Stimulated activated CD8-positive, alpha-beta memory T cell treated with anti-CD3 and anti-CD28 coated beads, Interleukin-4, amount 100 ng/mL, for 1 hour (primary cell): ENCODE data around the gene CD40.

Experiments used
- DNase-seq, 2 donors: peaks; one replicate each; pipeline ENCODE4 v3.0.0-alpha.2; 2020; ENCODE audit warnings: low read depth in 2 of 2, low spot score in 1 of 2

Gene CD40

DNA sequence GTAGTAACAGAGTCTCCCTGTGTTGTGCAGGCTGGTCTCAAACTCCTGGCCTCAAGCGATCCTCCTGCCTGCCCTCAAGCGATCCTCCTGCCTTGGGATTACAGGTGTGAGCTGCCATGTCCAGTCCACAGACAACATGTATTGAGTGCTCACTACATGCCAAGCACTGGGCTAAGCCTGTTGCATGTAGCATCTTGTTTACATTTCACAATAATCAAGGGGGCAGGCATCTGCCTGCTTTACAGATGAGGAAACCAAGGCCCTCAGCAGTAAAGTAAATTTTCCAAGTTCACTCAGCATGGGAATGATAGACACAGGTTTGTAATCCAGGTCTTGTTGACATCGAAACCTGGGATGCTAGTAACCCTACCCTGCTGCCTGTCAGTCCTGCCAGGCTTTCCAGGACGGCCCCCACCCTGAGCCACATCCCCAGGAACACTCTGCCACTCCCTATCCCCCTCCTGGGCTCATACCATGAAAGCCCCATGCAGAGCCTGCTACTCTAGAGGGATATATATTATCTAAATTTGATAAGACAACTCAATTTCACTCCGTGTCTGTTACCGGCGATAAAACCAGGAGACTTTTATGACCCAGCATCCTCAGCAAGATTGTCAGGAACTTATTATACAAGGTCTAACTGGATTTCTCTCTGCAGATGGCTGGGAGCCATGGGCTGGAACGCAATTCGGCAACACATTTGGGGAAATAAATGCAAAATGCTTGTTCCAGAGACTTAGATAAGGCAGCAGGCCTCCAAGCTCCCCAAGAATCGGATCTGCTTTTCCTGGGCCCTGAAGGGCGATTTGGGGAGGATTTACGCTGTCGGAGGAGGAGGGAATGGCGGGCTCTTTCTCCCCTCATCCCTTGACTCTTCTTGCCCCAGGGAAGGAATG lies 30.4 kb downstream of the CD40 start:
- no peak for DNase-seq

DNA sequence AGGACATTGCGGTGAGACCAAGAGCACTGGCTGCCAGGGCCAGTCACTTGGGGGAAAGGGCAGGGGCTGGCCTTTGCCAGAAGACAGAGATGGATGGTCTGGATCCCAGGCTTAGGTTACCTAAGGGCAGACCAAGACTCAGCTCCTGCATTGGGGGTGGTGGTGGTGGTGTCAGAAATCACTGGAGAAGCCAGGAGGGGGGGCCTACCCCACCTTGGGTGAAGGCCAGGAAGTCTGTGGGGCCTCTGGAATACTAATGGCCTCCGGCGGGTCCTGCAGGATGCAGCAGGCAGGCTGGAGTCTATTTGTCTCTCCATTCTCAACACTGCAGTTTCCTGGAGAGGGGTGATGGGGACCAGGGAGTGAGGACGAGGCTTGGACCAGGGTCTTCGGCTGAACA lies 32.8 kb downstream of the CD40 start:
- no peak for DNase-seq

DNA sequence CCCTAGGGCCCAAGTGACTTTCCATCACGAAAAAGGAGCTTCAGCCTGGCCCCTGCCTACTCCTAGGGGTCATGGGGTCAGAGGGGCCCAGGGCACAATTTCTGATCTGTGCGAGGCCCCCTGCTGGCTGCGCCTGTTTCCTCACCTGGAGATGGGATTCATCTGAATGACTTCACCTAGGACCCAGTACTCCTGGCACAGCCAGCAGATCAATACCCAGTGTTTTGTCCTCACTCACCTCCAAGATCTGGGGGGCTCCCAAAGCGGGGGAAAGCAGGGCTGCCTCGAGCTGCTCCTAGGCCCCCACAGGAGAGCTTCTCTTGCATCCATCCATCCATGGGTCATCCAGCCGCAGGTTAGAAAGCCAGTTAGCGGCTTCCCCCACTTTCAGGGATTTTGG lies 33.8 kb downstream of the CD40 start:
- DNase-seq = no peak

DNA sequence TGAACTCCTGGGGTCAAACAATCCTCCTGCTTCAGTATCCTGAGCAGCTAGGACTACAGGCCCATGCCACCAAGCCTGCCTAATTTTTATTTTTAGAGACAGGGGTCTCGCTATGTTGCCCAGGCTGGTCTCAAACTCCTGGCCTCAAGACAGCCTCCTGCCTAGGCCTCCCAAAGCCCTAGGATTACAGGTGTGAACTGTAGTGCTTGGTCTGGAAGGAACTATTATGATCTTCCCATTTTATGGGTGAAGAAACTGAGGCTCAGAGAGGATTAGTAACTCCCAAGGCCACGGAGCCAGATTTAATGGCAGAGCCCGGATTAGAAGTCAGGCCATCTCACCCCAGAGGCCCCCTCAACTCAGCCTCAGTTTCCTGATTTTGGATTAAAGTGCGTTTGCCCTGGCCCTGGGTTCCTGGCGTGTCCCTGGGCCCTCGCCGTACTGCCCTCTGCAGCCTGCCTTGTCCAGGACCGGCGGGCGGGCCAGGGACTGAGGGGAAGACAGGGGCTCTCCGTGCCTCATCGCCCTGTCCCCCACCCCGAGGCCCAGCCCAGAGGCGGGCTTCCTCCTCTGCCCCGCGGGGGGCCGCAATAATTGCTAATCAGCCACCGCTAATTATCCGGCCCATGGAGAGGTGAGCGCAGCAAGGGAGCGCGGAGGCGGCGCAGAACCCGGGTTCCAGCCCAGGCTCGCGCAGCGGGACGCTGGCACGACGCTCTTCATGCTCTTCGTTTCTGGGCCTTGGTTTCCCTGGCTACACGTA lies 34.9 kb downstream of the CD40 start:
- no peak for DNase-seq

DNA sequence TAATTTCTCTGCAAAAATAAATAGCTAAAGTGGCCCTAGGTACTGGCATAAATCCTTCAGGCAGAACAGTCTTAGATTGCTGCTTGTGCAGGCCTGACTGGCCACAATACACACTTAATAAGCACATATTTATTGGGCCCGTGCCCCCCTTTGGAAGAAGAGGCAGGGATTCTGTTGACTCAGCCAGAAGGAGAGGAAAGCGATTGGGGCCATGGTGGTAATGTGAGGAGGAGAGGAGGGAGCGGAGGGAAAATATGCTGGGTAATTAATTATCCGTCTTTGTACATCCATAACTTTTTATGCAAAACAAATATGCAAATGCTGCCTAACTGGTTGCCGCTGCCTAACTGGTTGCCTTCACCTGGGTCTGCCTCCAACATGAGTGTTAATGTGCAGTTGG lies 36.2 kb downstream of the CD40 start:
- no peak for DNase-seq

DNA sequence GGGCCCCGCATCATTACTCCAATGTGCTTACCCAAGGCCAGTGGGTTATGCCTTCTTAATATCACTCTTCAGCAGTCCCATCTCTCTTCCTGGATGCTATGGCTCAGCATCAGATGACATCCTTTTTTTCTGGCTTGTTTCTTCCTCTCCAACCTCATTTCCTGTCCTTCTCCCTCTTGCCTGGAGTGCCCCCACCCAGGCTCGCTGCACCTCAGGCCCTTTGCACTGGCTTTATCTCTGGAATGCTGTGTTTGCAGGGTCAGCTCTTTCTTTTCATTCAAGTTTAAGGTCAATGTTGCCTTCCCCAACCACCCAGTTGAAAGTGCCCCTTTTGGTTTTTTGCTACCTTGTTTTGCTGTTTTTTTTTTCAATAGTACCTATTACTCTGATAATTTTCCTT lies 36.7 kb downstream of the CD40 start:
- DNase-seq = no peak

DNA sequence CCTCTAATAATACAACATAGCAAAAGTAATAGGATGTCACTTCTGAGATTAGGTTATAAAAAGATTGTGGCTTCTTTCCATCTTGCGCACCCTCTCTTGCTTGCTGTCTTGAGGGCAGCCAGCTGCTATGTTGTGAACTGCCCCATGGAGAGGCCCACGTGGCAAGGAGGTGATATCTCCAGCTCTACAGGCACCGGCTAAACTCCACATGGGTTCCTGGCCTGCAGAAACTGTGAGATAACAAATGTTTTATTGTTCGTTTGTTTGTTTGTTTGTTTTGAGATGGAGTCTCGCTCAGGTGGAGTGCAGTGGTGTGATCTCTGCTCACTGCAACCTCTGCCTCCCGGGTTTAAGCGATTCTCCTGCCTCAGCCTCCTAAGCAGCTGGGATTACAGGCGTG lies 38.0 kb downstream of the CD40 start:
- DNase-seq = no peak

DNA sequence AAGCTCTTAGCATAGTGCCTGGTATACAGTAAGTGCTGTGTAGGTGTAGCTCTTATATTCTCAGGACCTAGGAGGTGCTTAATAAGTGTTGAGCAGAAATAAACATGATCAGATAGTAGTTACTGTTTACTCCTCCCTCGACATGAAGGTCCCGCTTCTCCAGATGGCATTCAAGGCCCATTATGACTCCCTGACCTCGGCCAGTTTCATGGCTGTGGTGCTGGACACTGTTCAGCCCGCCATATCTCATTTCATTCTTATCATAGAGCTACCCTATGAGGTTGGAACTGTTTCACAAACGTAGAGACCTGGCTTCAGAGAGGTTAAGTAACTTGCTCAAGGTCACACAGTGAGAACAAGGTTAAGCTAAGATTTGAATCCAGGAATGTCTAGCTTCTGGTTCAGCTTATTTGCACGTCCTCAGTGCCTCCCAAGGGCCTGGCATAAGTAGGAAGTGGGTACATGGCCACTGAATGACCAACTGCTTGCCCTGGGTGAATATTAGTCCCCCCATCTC lies 39.0 kb downstream of the CD40 start:
- no peak for DNase-seq

DNA sequence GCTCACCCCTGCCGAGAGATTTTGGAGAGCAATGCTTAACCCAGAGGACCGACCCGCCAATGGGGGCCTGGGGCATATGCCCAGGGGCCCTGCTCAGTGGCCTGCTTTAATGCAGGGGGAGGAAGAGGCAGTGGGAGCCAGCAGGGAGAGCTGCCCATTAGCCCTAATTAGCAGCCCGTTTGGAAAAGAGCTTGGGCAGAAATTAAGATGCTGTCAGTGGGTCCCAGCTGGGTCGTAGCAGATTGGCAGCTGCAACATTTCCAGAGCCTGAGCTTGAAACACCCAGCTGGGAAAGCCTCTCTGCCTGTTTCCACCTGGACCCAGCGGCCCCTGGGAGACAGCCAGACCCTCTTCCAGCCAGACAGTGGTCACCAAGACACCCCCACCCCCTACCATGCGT lies 39.5 kb downstream of the CD40 start:
- no peak for DNase-seq

DNA sequence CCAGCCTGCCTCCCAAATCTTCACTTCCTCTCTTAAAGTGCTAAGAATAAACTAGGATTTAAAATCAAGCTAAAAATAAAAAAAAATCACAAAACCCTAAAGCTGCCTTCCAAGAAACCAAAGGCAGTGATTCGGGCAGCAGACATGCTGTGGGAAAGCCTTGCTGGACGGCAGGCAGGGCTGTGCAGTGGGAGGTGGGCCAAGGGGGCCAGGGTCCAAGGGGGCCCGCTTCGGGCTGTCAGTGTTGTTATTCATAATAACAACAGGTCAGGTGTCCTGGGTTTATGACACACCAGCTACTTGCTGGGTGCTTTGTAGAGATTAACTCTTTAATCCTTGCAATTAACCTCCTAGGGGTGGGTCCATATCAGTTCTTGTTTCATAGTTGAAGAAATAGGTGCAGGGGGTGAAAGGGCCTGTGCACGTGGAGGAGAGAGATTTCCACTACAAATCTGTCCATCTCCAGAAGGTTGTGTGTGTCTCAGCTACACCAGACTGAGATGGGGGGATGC lies 40.4 kb downstream of the CD40 start:
- DNase-seq = no peak

DNA sequence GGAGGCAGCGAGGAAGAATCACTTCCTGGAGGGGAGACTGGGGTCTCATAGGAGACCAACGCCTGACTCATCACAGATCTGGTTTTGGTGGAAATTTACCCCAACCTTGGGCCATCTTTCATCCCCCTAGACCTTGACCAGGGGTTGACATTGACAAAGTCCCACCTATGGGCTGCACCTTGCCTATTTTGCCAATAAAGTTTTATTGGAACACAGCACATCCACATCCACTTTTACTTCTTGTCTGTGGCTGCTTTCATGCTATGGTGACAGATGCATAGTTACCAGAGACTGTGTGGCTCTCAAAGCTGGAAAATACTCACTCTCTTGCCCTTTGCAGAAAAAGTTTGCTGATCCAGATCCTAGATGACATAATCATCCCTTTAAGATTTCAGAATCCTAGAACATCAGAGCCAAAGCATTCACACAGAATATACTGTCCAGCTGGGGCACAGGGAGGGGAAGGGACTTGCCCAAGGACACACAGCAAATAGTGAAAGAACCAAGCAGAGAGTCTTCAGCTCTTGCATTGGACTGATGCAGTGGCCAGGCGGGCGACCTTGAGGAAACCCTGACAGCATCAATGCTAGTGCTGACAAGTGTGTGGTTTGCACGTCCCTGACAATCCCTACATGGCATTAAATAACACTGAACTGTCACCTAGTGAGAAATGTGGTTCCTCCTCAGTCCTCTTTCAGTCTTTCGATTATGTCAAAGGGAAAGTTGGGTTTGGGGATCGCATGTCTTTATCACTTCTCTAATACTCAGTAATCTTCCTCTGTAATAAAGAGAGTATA lies 41.2 kb downstream of the CD40 start:
- no peak for DNase-seq

DNA sequence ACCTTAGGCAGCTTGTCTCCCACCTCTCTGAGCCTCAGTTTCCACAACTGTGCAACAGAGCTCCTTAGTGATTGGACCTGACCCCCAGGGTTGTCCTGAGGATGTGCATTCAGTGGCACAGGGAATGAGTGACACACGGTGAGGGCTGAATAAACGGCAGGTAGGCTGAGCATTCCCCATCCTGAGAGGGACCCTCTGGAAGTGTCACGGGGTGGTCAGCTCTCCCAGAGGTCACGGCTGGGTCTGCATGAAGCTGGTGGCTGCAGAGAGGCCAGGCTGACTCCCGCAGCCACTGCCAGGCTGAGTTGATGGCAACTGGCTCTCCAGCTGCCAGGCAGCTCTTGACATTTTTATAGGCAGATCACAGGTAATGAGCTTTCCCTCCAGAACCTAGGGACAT lies 42.5 kb downstream of the CD40 start:
- no peak for DNase-seq

DNA sequence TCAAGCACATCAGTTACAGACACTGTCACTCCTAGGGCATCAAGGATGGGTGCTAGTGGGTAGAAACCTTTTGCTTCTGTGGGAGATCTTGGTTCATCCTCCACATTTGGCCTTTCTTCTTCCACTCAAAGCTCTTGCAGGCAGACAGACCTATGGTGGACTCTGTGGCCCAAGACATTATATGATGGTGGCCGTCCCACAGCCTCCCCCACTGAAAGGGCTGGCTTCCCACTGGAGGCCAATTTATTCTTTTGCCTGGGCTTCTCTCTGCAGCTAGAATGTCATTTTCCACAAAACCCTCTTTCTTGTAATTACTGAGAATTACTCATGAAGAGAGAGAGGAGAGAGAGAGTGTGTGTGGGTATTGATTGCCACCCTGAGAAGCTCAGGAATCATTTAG lies 43.8 kb downstream of the CD40 start:
- no peak for DNase-seq

DNA sequence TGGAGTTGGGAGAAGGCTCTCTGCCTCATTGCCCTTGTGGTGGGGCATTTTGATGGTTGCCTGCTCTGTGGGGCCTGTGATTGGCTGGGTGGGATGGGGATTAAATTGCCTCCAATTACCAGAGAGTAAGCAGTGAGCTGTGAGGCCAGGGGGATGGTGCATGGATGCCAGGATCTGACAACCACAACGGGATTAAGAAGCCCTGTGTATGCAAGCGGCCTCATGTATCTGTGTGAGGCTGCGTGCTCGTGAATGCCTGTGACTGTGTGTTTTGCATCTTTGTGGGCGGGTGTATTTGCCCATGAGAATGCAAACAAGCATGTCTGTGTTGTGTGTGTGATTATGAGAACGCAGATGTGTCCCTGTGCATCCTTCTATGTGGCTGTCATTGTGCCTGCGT lies 46.1 kb downstream of the CD40 start:
- no peak for DNase-seq

DNA sequence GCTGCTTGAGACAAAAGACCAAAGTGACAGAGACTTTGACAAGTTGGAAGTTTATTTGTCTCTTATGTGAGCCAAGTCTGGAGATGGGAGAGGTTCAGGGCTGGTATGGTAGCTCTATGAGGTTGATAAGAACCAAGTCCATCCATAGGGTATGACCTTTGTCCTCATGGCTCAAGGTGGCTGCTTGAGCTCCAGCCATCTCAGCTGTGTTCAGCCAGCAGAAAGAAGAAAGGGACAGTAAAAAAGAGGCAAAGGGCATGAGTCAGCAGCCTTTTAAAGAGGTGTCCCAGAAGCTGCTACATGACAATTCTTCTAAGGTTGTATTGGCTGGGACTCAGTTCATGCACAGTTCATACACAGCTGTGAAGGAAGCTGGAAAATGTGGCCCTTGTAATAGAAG lies 49.0 kb downstream of the CD40 start:
- DNase-seq = no peak

DNA sequence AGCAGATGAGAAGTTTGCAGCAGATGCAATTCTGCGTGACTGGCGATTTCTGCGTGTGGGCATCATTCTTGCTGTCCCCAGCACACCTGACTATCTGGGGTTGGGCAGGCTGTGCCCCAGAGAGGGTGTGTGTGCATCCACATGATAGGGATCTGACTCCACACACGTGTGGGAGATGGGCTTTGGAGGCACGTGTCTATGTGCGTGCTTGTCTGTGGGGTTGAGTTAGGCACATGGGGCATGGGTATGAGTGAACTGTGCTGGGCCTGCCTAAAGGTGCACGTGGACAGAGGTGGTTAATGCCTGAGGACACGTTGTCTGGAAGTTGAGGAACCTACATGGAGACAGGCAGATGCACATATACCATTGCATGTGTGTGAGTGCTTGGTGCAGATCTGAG lies 50.3 kb downstream of the CD40 start:
- DNase-seq = no peak

DNA sequence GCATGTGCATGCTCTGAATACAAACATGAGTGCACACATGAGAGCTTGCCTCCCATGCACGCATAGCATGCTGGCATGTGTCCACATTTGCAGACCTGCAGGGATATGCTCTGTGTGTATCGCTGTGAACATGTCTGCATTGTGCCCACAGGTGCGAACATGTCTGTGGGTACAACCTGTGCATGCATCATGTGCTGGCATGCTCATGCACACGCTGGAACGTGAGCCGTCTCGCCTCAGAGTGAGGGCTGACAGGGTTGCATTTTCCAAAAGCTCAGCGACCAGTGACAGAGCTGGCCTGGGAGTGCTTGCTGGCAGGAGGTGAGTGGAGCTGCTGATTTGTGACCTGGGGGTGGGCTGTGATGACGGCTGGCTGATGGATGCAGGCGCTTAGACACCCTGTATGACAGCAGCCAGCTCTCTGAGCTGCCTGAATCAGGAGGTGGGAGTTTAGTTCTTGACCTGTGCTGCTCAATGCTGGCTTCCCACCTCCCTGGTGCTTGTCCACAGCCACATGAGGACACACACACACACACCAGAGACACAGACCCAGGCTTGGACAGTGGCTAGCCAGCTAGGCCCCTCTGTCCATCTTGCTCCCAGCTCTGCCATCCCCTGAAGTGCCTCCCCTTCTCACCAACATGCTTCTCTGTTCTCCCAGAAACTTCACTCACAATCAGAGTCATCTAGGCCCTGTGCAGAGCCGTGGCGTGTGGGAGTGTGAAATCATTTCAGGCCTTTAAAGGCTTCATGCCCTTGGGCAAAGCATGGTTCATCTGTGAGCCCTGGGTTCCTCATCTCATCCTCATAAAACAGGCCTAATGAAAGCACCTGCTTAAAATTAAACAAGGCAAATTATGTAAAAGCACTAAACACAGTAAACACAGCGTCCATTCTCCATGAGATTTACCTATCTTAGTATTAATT lies 51.4 kb downstream of the CD40 start:
- DNase-seq = no peak

DNA sequence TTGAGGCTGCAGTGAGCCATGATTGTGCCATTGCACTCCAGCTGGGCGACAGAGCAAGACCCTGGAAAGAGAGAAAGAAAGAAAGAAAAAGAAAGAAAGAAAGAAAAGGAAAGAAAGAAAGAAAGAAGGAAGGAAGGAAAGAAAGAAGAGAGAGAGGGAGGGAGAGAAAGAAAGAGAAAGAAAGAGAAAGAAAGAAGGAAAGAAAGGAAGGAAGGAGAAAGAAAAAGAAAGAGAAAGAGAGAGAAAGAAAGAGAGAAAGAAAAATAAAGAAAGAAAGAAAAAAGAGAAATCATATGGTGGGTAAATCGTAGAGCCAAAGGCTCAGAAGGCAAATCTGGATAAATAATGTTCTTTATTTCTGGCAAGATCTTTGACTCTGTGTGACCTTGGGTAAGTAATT lies 53.4 kb downstream of the CD40 start:
- DNase-seq = no peak

DNA sequence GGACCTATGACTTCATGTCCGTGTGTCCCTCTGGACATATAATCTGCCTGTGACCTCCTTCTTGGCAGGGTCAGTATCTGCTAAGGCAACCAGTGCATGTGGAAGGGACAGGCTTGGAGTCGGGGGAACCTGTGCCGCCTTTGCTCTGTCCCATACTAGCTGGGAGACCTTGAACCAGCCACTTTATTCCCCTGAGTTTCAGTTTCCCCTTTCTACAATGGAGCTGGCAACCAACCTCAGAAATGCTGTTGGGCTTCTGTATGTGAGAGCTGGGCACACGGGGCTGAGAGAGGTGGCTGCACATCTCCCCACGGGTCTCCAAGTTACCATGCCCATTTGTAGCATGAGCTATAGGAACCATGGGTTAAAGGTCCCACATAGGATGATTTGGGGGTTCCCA lies 53.8 kb downstream of the CD40 start:
- no peak for DNase-seq

DNA sequence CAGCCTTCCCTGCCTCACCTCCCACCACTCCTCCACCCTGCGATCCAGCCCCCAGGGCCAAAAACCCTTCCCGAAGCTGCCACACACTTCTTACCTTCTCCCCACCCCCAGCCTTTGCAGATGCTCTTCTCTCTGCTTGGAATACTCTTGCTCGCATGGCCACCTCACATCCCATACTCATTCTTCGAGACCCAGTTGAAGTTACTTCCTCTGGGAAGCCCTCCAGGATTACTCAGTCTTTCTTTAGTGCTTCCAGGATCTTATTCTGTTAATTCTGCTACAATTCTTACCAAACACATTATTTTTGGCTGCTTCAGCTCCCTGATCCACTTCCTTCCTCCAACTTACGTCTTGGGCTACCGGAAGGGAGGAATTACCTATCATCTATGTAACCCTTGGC lies 54.3 kb downstream of the CD40 start:
- no peak for DNase-seq
